ENCODE results near the gene RTN3.
"Not testable (repeated sequence)": the region's sequence is repeated elsewhere in the genome, so short reads cannot be mapped to it uniquely, and the experiment has no call there.

RTN3 gene

GRCh38 chr11:63683133-63683991, 2.1 kb downstream of the RTN3 start:
- TF ChIP-seq ZFX (IDR thresholded peaks at IDR 0.05; ENCODE audit: borderline replicate concordance), result no peak
- TF ChIP-seq CTCF (IDR thresholded peaks at IDR 0.05), result no peak
- H3K27ac ChIP-seq, result peak overlapping the region; percentile 96; the same call in 1 of the 2 replicates

- not testable (repeated sequence) for H3K27ac ChIP-seq
Measured at GRCh38 chr11:63685158-63685721, 3.9 kb downstream of the RTN3 start.

GRCh38 chr11:63686926-63687325, 5.6 kb downstream of the RTN3 start:
- H3K27ac ChIP-seq, result no peak overlapping the region
- TF ChIP-seq ZFX (IDR thresholded peaks at IDR 0.05; ENCODE audit: borderline replicate concordance) (no peak), CTCF (IDR thresholded peaks at IDR 0.05) (no peak)

GRCh38 chr11:63687845-63688244, 6.5 kb downstream of the RTN3 start:
- TF ChIP-seq ZFX (IDR thresholded peaks at IDR 0.05; ENCODE audit: borderline replicate concordance) (no peak), CTCF (IDR thresholded peaks at IDR 0.05) (no peak)
- H3K27ac ChIP-seq, result no peak overlapping the region

- H3K27ac ChIP-seq, result no peak overlapping the region
- TF ChIP-seq ZFX (IDR thresholded peaks at IDR 0.05; ENCODE audit: borderline replicate concordance) (no peak), CTCF (IDR thresholded peaks at IDR 0.05) (no peak)
Measured at GRCh38 chr11:63694596-63694995, 13.3 kb downstream of the RTN3 start.

GRCh38 chr11:63698976-63699733, 17.9 kb downstream of the RTN3 start:
- no peak for TF ChIP-seq CTCF (IDR thresholded peaks at IDR 0.05)
- TF ChIP-seq ZFX (IDR thresholded peaks at IDR 0.05; ENCODE audit: borderline replicate concordance), result no peak
- H3K27ac ChIP-seq, result peak overlapping the region; percentile 11

GRCh38 chr11:63699896-63700295, 18.6 kb downstream of the RTN3 start:
- TF ChIP-seq CTCF (IDR thresholded peaks at IDR 0.05) (no peak), ZFX (IDR thresholded peaks at IDR 0.05; ENCODE audit: borderline replicate concordance) (no peak)
- peak overlapping the region; percentile 11 for H3K27ac ChIP-seq

Measured in 22Rv1 (cell line).